COLO829 (cell line): ENCODE data around the gene KRT7.
"Not testable (repeated sequence)": the region's sequence is repeated elsewhere in the genome, so short reads cannot be mapped to it uniquely, and the experiment has no call there.

Source experiments
- DNase-seq: peaks from one replicate; pipeline ENCODE4 v3.0.0; 2012; ENCODE audit warnings: low spot score

The KRT7 gene

DNA sequence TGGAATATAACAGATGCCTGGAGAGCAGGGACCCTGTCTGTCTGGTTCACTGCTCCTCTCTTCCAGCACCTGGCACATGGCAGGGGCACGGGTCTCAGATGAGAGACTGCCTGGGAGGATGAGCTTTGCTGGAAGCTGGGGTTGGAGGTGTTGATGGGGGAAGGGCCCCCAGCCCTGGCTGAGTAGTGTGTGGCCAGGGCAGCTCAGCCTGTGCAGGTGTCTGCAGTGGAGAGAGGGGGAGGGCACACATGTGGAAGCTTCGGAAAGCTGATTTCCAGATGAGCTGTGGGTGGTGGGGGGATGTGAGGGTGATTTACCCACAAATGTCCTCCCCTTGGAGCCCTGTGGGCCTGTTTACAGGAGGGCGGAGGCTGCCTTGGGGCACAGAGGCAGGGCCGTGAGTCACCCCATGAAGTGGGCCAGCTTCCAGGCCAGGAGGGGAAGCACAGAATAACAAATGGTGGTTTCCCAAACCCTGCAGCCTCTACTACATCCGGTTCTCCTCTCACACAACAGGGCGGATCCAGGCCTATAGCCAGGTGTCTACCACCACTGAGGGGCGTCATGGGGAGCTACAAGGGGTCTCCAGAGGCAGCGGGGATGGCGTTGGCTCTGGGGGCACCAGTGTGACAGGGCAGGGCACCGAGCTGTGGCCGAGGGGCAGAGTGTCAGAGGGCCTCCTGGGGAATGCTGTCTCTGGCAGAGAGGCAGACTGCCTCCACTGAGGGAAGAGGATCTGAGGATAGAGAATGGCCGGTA is 11.0 kb downstream of the KRT7 start:
- DNase-seq: peak; percentile 56

DNA sequence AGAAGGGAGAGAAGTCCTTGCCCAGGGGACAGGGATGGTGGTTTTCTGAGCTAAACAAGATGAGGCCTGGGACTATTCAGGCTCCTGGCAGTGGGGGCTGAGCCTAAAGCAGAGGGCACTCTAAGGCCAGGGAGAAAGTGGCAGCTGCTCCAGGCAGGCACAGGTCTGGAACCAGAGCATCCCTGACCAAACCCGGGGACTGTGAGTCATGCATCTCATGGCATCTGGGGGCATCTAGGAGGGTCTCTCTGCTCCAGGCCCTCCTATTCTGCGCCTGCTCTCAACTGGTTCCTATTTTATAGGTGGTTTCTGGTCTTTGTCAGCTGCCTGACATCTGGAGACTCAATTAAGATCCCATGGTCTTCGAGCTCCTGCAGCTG is 11.6 kb downstream of the KRT7 start:
- no peak for DNase-seq

GRCh38 chr12:52245259-52245961 is 12.4 kb downstream of the KRT7 start:
- DNase-seq: no peak

DNA sequence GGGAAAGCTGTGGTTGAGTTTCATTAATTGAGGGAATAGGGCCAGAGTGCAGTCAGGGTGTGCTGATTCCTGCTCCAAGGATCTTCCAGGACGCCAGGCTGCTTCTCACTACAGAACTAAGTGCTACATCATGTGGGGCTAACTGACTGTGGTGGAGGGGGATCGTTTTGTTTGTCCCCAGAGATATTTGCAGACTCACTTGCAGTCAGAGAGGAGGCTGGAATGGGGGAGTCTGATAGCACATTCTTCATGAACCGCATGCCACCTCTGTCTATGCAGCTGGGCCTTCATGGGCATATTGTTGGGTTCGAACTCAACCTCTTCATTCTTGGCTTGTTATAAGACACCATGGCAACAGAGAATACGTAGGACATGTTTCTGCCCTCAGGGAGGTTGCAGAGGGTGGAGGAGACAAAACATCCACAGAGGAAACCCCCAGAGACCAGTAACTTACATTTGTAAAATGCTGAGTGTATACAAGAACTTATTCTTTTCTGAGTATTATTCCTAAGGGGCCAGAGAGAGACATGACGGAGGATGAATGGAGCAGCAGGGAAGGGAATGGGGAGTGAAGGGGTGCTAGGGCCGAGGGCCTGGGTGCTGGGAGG is 13.0 kb downstream of the KRT7 start:
- DNase-seq: peak; percentile 56

- DNase-seq: no peak
These were observed 13.9 kb downstream of the KRT7 start for GRCh38 chr12:52246720-52247621.

DNA sequence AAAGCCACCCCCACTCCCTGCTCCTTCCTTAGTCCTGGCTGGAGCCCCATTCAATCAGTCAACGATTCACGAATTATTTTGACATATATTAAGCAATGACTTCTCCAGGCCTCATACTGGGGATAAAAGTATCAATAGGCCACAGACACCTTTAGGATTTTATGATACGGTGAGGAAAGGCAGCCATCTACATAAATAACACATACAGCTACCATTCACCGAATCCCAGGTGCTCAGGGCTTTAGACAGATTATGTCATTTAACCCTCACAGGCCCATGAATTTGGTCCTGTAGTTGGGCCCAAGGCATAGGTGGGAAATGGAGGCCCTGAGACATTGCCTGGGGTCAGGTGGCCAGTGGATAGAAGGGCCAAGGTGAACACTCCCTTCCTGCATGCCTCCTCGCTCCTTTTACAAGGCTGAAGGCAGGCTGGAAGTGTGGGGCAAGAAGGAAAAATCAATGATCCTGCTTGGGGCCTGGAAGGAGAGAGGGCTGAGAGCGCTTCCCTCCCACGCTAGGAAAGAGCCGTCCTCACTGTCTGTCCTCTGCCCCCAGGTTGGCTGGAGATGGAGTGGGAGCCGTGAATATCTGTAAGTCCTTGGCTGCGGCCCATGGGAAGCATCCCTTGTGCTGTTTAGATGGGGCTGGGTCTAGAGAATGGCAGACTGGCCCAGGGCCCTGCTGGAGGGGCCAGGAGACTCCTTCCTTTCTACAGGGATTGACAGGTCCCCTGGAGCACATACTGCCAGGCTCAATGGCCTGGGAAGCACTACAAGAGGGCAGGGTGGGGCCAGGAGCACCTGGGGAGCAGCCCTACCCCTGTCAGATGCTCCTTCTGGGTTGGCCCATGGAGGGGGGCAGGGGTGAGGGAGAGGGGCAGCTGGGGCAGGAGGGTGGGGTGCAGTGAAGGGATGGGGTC is 14.8 kb downstream of the KRT7 start:
- DNase-seq: no peak

DNA sequence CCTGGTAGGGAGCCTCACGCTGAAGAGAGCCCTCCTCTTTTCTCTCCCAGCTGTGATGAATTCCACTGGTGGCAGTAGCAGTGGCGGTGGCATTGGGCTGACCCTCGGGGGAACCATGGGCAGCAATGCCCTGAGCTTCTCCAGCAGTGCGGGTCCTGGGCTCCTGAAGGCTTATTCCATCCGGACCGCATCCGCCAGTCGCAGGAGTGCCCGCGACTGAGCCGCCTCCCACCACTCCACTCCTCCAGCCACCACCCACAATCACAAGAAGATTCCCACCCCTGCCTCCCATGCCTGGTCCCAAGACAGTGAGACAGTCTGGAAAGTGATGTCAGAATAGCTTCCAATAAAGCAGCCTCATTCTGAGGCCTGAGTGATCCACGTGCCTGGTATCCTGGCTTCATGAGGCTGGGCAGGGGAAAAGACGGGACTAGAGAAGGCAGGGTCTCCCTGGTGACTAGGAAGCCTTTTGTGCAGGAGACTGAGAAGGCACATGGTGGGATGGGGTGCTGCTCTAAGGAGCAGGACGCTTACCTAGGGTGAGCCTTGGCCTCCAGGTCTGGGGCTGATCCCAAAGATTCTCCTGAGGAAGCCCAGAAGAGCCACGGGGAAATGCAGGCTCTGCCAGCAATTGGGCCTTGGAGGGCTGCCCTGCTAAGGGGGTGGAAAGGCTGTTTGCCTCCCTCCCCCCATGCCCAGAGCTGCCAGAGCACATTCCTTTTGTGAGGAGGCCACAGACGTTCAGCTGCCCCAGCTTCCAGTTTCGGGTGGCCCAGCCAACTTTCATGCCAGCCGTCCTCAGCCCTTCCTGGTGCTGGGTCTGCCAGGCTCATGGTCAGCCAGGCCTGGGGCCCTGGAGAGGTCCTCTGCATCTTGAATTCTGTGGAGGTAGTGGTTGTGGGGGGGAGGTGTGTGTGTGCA is 15.8 kb downstream of the KRT7 start:
- DNase-seq: no peak

DNA sequence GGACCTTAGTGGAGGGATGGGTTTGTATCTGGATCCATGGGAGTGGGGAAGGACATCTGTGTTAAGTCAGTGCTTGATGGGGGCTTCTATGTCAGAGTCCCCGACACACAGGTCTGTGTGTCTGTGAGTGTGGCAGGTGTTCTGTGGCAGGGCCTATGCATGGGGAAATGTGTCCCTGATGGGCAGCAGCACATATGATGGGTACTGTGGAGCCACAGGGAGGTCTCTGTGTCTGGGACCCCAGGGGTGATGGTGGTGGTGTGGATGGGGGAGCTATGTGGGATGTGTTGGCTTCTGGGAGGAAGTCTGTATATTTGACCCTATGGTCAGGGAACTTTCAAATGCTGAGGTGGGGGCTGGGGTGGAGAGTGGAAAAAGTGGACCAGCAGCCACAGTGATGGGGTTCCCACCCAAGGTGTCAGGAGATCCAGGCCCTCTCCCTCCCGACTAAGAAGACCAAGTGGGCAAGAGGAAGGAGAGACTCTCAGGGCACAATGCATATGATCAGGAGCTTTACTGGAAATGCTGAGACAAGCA is 16.5 kb downstream of the KRT7 start:
- DNase-seq: no peak

DNA sequence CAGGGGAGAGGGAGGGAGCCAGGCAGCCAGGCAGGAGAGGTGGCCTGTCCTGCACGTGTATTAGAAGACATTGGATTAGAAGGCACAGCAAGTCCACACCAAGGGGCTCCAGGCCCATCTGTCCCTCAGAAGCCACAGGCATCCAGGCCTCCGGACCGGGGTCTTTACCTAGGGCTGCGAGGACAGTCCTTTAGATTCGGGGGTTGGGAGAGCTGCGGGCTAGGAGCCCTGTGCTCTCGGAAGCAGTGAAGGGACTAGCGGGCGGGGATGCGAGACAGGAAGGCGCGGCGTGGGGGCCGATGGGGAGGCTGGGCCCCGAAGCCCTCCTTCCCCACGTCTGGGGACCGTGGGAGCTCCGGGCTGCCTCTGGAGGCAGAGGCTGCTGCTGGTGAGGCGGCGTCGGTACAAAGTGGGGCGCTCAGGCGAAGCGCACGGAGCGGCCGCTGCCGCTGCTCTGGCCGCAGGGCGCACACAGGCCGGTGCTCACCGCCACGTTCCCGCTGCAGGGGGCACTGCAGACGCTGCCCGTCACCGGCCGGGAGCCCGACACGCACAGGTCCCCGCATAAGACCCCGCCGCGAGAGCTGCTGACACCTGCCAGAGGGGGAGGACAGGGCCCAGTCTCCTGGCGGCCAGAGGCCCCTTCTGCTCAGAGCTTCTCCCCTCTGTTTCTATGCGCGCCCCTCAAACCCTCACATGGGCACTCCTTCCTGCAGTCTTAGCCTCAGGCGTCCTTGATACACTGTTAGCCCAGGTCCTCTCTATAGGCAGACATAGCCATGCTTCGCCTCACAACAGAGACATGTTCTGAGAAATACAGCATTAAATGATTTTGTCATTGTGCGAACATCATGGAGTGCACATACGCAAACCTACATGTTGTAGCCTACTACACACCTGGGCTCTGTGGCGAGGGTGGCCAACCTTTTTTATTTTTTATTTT is 17.3 kb downstream of the KRT7 start:
- no peak for DNase-seq

- DNase-seq: no peak
These were observed 18.5 kb downstream of the KRT7 start for GRCh38 chr12:52251367-52252051.

DNA sequence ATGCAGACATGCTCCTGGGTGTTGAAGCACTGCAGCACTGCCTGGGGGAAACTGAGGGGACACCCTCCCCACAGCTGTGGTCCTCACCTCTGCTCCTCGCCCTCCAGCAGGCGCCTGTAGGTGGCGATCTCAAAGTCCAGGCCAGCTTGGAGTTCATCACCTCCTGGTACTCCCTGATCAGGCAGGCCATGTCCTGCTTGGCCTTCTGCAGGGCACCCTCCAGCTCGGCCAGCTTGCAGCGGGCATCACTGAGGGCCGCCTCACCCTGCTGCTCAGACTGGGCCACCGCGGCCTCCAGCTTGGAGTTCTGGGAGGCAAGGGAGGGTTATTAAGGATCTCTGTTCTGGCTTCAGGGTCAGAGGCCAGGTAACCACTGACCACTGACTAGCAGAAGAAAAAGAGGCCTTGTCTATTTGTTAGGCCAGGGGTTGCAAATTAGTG is 19.2 kb downstream of the KRT7 start:
- not testable (repeated sequence) for DNase-seq

- DNase-seq: no peak
These were observed 19.8 kb downstream of the KRT7 start for GRCh38 chr12:52252728-52253343.

GRCh38 chr12:52253391-52254179 is 20.5 kb downstream of the KRT7 start:
- no peak for DNase-seq

- no peak for DNase-seq
These were observed 21.3 kb downstream of the KRT7 start for GRCh38 chr12:52254180-52254964.

DNA sequence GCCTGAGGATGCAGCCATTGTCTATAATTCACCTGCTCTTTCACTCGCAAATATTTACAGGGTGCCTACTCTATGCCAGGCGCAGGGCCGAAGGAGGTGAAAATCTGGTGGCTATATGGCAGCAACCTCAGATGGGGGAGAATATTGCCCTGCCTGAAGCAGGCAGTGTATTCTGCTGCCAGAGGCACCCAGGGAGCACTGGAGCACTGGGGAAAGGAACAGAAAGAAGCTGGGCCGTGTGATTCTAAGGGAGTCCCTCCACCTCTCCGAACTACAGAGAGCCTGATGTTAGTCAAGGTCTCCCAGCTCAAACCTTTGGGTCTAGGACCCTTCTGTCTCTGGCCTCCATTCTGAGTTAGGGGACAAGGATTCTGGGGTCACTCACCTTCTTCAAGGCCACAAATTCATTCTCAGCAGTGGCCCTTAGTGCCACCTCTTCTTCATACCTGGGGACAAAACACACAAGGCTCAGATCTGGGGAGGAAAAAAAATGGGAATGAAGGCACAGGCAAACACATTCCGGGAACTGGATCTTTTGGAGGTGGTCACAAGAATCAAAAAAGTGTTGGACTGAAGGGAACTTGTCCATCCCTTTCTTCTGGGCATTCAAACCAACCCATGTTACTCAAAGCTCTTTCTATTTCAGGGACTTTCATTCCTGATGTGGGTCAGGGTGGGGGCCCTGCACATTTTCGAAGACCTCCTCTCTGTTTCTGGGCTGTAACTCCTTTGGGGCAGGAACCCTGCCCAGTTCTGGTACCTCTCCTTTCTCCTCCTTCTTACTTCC is 22.1 kb downstream of the KRT7 start:
- no peak for DNase-seq
